Amniotic stem cell (primary cell): ENCODE measurements around the gene TMEM229B.

ENCODE experiments used
- DNase-seq: peaks from one replicate; lab custom pipeline; 2025; lab: John Stamatoyannopoulos, UW

TMEM229B gene

DNA sequence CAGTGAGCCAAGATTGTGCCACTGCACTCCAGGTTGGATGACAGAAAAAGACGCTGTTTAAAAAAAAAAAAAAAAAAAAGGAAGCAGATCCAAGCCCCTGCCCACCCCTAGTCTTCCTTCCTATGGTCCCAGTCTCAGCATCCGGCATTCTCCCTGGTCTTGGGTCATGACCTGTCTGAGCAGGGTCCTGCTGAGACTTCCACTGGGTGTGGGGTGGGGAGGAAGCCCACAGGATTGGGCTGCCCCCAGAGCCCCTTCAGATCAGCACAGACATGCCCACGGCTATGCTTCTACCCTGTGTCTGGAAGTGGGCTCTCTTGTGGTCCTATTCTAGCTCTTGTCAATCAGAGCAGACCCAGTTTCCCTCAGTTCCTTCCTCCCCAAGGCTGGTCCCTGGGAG is 64.0 kb downstream of the TMEM229B start:
- no peak for DNase-seq

DNA sequence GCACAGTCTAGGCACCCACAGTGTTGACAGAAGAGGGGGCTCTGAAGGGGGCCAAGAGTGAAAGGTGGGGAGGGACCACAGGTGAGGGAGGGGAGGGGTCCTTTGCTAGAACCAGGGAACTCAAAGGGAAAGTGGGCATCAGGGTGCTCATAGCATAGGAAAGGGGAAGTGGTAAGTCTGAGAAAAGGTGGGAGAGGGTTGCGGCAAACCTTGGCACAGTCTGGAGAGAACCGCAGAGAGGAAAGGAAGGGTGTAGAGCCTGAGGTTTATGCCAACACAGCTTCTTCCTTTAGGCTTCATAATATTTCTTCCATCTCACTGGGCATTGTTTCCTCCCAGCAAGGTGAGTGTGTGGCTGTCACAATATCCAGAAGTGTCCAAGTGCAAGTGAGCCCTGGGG is 65.1 kb downstream of the TMEM229B start:
- no peak for DNase-seq

DNA sequence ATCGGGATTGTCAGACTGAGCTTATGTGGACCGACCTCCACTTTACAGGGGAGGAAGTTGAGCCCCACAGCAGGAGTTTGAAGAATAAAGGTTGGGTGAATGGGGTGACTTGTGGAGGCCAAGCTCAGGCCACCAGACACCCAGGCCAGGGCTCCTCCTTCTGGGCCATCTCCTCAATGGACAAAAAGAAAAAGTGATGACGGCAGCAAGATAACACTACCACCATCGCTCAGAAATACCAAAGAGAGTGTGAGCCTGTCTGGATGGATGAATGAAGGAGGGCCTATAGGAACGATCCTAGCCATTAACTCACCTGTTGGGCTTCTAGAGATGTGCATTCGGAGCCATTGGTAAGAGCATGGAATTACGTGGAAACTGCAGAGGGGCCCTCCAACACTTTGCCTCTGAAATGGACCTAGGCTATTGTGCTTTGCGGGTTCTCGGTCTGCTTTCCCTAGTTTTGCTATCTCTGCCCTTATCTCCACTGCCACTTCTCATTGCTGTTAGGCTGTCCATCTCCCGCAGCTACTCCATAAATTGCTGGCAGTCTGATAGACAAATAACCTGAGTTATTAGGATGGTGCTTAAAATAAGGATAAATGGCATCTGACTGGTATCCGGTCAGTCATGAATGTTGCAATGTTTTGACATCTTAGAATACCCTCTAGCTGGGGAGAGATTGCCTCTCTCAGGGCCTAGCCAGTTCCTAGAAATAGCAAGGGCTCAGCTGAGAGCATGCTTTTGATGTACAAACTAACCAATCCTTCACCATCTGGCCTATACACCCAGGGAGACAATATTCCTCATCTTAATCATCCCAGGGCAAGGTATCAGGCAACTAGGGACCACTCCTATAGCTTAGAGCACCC is 66.9 kb downstream of the TMEM229B start:
- DNase-seq = no peak
